Fibroblast of skin of right quadriceps (primary cell): ENCODE data around the gene CR1L.
"Not testable (repeated sequence)": the region's sequence is repeated elsewhere in the genome, so short reads cannot be mapped to it uniquely, and the experiment has no call there.

Experiments used
- DNase-seq: peaks from one replicate; pipeline ENCODE4 v3.0.0-alpha.2; 2013

Gene CR1L

DNA sequence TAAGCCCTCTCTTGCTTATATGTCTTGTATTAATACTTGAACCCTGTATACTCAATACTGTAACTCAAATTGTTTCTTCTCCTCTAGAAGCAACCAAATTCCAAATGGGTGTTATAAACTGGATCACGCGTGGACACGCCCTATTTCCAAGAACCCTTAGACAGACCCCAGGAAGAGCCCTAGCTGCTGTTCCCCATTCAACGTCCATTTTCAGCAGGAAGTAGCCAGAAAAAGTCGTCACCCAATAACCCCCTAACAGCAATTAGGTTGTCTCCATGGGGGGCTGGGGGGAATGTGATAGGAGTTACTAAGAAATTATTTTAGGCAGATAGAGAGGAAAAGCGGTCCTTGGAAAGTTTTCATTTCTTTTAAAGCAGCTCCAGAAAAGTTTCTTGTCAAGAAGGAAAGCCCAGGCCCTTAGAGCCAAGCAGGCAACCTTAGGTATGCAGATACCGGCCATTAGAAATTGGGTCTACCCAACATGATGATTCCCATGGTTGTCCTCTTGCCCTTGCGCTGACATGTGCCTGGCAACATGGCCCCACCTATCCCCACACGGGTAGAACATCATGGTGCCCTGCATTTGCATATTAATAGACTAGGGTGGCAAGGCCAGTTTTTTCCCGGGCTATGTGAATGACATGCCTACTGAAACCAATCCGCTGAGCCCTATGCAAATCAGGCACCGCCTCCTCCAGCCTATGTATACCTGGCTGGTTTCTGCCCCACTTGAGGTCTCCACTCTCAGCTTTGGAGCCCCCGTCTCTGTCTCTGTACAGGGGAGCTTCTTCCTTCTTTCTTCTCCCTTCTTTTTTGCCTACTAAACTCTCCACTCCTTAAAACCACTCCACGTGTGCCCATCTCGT lies 102.9 kb downstream of the CR1L start:
- no peak for DNase-seq

DNA sequence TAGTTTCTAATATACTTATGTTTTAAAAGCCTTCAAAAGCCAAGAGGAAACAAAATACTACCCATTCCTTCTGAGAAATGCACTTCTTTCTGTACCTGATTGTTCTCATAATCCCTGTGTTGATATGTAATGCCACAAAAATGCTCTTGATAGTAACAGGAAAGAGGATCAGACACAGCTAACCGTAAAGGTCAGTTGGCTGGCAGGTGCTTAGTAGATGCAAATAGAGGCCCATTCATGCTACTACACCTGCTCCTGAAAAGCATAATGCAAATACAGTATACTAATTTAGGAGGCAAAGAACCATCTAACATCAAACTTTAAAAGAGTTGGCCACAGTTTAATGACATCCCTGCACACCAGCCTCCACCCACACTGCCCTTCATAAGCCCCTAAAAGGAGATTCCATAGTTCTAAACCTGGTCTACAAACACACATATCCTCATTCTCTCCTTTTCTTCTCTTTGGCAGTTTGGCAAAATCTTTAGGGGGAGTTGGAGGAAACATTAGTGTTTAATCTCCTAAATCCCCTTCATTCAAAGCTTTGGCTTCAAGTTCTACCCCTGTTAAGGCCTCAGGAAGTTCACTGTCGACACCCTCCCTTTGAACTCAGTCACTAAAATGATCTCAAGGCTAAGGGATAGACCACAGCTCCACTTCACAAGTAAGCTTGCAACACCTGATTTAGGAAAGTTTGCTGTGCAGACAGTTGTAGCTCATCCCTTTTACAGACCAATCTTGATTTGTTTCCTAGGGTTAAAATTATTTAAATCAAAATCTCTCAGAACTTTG lies 104.0 kb downstream of the CR1L start:
- DNase-seq, result no peak

GRCh38 chr1:207750631-207751305 lies 105.8 kb downstream of the CR1L start:
- no peak for DNase-seq

DNA sequence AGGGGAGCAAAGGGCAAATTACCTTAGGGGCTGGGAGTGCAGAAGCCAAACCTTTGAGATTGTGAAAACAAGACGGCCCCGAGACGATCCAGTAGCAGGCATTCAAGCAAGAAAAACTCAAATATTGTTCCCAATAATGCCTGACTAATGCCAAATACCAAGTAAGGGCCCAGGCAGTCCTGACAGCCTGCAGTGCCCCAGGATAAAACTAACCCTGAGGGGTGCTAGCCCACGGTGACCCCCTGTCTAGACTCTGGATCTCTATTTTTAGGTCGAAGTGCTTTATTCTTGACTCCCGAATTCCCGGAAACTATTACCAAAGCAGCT lies 106.5 kb downstream of the CR1L start:
- DNase-seq, result not testable (repeated sequence)

- peak; percentile 88 for DNase-seq
These were observed 107.0 kb downstream of the CR1L start, which contains the start of gene CD46 for GRCh38 chr1:207751790-207752455. CD46 (plus strand) TSS chr1:207752054; CDS start chr1:207752213, 159 bp downstream.

GRCh38 chr1:207752456-207752998 lies 107.6 kb downstream of the CR1L start:
- DNase-seq, result no peak

DNA sequence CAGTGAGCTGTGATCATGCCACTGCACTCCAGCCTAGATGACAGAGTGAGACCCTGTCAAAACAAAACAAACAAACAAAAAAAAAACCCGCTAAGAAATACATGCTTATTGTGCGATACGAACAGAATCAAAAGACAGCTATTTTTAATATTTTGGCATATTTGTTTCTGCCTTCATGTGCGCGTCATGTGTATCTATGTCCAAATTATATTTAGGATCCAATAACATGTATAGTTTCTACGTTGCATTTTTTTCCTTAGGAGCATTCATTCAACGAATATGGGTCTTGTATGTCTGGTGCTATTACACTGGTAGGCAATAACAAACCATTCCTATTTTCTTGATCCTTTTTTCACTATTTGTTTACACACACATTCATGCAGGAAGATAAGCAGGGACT lies 108.7 kb downstream of the CR1L start:
- no peak for DNase-seq

GRCh38 chr1:207754011-207754410 lies 109.1 kb downstream of the CR1L start:
- no peak for DNase-seq

- no peak for DNase-seq
These were observed 110.2 kb downstream of the CR1L start for GRCh38 chr1:207754974-207755700.

- DNase-seq, result no peak
These were observed 111.1 kb downstream of the CR1L start for GRCh38 chr1:207755846-207756693.

GRCh38 chr1:207762622-207763021 lies 117.7 kb downstream of the CR1L start:
- DNase-seq, result no peak

DNA sequence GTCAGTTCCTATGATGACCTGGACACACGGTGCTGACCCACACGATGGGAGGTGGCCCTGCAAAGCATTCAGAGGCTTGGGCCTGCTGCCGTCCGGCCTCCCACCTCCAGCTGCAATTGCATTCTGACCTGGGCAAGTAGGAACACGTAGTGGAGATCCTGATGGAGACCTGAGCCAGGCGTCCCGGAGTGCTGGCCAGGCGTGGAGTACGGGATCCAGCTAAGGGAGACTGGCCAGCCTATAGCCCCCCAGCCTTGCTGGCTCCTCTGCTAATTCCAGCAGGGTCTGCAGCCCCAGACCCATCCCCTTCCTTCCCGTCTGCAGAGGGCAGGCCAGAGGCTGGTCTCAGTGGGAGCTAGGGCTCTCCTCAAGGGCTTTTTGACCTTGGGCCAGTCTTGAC lies 118.2 kb downstream of the CR1L start:
- DNase-seq, result no peak

GRCh38 chr1:207763972-207764371 lies 119.0 kb downstream of the CR1L start:
- DNase-seq, result no peak

- no peak for DNase-seq
These were observed 121.6 kb downstream of the CR1L start for GRCh38 chr1:207766569-207766968.

- DNase-seq, result not testable (repeated sequence)
These were observed 125.6 kb downstream of the CR1L start for GRCh38 chr1:207770514-207770913.
